ENCODE data around the gene SMC3.

The SMC3 gene

DNA sequence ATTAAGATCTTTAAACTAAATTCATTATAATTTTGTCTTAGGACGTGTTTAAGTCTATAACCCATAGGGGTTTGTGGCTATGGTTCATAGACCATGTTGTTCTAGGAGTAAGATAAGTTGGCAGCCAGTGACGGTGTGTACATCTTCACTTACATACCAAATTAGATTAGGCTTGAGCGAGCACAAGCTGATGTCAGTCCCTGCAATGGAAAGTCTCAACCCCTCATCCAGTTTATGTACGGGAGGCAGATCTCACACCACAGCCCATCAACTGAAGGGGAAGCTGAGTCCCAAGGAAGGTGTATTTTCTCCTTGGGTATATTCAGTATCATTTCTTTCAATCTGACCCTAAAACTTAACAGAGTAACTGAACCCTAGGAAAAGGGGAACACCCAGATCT, 5.1 kb upstream of the SMC3 start:
- TF ChIP-seq CSDC2 (CRISPR knock-in tag; IDR thresholded peaks at IDR 0.05) (no peak), ISL1 (CRISPR knock-in tag; IDR thresholded peaks at IDR 0.05) (no peak), ZNF8 (CRISPR knock-in tag; IDR thresholded peaks at IDR 0.05) (no peak), ESRRG (CRISPR knock-in tag; IDR thresholded peaks at IDR 0.05) (no peak), ZFP30 (CRISPR knock-in tag; IDR thresholded peaks at IDR 0.05) (no peak), ZC3H10 (CRISPR knock-in tag; IDR thresholded peaks at IDR 0.05) (no peak), TOX (CRISPR knock-in tag; IDR thresholded peaks at IDR 0.05; ENCODE audit: borderline replicate concordance) (no peak), ZNF565 (CRISPR knock-in tag; conservative IDR thresholded peaks at IDR 0.05; ENCODE audit: low read depth) (no peak), ZFP3 (CRISPR knock-in tag; IDR thresholded peaks at IDR 0.05) (no peak), PPARA (CRISPR knock-in tag; IDR thresholded peaks at IDR 0.05; ENCODE audit: borderline replicate concordance) (no peak), OSR1 (CRISPR knock-in tag; IDR thresholded peaks at IDR 0.05) (no peak), ARNTL (CRISPR knock-in tag; IDR thresholded peaks at IDR 0.05; ENCODE audit: borderline replicate concordance, low read depth) (no peak), RARB (CRISPR knock-in tag; IDR thresholded peaks at IDR 0.05) (no peak), TCF4 (CRISPR knock-in tag; IDR thresholded peaks at IDR 0.05; ENCODE audit: borderline replicate concordance) (no peak)
- TF ChIP-seq, protein P1, sequence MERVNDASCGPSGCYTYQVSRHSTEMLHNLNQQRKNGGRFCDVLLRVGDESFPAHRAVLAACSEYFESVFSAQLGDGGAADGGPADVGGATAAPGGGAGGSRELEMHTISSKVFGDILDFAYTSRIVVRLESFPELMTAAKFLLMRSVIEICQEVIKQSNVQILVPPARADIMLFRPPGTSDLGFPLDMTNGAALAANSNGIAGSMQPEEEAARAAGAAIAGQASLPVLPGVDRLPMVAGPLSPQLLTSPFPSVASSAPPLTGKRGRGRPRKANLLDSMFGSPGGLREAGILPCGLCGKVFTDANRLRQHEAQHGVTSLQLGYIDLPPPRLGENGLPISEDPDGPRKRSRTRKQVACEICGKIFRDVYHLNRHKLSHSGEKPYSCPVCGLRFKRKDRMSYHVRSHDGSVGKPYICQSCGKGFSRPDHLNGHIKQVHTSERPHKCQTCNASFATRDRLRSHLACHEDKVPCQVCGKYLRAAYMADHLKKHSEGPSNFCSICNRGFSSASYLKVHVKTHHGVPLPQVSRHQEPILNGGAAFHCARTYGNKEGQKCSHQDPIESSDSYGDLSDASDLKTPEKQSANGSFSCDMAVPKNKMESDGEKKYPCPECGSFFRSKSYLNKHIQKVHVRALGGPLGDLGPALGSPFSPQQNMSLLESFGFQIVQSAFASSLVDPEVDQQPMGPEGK (CRISPR knock-in tag; IDR thresholded peaks at IDR 0.05; ENCODE audit: borderline replicate concordance) = no peak
- TF ChIP-seq, protein P2, sequence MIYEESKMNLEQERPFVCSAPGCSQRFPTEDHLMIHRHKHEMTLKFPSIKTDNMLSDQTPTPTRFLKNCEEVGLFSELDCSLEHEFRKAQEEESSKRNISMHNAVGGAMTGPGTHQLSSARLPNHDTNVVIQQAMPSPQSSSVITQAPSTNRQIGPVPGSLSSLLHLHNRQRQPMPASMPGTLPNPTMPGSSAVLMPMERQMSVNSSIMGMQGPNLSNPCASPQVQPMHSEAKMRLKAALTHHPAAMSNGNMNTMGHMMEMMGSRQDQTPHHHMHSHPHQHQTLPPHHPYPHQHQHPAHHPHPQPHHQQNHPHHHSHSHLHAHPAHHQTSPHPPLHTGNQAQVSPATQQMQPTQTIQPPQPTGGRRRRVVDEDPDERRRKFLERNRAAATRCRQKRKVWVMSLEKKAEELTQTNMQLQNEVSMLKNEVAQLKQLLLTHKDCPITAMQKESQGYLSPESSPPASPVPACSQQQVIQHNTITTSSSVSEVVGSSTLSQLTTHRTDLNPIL (CRISPR knock-in tag; IDR thresholded peaks at IDR 0.05; ENCODE audit: low read depth) = no peak
- TF ChIP-seq, protein P3, sequence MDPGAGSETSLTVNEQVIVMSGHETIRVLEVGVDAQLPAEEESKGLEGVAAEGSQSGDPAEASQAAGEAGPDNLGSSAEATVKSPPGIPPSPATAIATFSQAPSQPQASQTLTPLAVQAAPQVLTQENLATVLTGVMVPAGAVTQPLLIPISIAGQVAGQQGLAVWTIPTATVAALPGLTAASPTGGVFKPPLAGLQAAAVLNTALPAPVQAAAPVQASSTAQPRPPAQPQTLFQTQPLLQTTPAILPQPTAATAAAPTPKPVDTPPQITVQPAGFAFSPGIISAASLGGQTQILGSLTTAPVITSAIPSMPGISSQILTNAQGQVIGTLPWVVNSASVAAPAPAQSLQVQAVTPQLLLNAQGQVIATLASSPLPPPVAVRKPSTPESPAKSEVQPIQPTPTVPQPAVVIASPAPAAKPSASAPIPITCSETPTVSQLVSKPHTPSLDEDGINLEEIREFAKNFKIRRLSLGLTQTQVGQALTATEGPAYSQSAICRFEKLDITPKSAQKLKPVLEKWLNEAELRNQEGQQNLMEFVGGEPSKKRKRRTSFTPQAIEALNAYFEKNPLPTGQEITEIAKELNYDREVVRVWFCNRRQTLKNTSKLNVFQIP (CRISPR knock-in tag; IDR thresholded peaks at IDR 0.05; ENCODE audit: borderline replicate concordance, low read depth) = no peak
- TF ChIP-seq, protein P4, sequence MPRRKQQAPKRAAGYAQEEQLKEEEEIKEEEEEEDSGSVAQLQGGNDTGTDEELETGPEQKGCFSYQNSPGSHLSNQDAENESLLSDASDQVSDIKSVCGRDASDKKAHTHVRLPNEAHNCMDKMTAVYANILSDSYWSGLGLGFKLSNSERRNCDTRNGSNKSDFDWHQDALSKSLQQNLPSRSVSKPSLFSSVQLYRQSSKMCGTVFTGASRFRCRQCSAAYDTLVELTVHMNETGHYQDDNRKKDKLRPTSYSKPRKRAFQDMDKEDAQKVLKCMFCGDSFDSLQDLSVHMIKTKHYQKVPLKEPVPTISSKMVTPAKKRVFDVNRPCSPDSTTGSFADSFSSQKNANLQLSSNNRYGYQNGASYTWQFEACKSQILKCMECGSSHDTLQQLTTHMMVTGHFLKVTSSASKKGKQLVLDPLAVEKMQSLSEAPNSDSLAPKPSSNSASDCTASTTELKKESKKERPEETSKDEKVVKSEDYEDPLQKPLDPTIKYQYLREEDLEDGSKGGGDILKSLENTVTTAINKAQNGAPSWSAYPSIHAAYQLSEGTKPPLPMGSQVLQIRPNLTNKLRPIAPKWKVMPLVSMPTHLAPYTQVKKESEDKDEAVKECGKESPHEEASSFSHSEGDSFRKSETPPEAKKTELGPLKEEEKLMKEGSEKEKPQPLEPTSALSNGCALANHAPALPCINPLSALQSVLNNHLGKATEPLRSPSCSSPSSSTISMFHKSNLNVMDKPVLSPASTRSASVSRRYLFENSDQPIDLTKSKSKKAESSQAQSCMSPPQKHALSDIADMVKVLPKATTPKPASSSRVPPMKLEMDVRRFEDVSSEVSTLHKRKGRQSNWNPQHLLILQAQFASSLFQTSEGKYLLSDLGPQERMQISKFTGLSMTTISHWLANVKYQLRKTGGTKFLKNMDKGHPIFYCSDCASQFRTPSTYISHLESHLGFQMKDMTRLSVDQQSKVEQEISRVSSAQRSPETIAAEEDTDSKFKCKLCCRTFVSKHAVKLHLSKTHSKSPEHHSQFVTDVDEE (CRISPR knock-in tag; IDR thresholded peaks at IDR 0.05) = no peak
- ATAC-seq = no peak

DNA sequence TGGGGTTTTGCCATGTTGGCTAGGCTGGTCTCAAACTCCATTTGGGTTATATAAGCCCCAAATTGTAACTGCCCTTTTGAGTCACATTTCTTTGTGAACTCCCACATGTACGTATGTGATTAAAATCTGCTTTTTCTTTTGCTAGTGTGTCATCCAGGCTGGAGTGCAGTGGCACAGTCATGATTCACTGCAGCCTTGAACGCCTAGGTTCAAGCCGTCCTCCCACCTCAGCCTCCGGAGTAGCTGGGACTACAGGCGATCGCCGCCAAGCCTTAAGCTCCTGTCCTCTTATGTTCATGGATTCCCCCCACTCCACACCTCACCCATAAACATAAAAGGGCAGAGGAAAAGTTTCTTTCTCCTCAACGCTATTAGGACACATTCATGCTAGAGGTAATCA, 4.4 kb upstream of the SMC3 start:
- ATAC-seq = no peak
- TF ChIP-seq ESRRG (CRISPR knock-in tag; IDR thresholded peaks at IDR 0.05) (no peak), GLIS3 (CRISPR knock-in tag; IDR thresholded peaks at IDR 0.05) (no peak), SNAI2 (CRISPR knock-in tag; IDR thresholded peaks at IDR 0.05) (no peak), BACH2 (CRISPR knock-in tag; IDR thresholded peaks at IDR 0.05; ENCODE audit: borderline replicate concordance) (no peak), ISL1 (CRISPR knock-in tag; IDR thresholded peaks at IDR 0.05) (no peak), ARNTL (CRISPR knock-in tag; IDR thresholded peaks at IDR 0.05; ENCODE audit: borderline replicate concordance, low read depth) (no peak), ZC3H10 (CRISPR knock-in tag; IDR thresholded peaks at IDR 0.05) (no peak), CSDC2 (CRISPR knock-in tag; IDR thresholded peaks at IDR 0.05) (no peak), TOX (CRISPR knock-in tag; IDR thresholded peaks at IDR 0.05; ENCODE audit: borderline replicate concordance) (no peak)
- TF ChIP-seq, protein P3 (CRISPR knock-in tag; IDR thresholded peaks at IDR 0.05; ENCODE audit: borderline replicate concordance, low read depth) = no peak
- TF ChIP-seq, protein P1 (CRISPR knock-in tag; IDR thresholded peaks at IDR 0.05; ENCODE audit: borderline replicate concordance) = no peak
